ENCODE measurements around the gene FMN1.

DNA sequence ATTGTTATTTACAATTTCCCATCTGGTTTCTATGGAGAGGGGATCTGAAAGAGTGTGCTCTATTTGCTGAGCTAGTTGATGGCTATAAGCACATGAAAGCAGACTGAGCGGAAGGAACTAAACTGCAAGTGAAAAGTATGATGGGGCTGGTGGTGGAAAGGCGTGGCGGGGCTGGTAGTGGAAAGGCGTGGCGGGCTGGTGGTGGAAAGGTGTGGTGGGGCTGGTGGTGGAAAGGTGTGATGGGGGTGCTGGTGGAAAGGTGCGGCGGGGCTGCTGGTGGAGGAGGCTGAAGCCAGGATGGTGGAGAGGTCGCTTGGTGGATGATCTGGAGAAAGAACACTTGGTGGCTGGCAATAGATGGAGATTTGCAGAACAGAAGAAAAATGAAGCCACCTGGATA is 136.7 kb downstream of the FMN1 start:
- TF ChIP-seq, protein P1, sequence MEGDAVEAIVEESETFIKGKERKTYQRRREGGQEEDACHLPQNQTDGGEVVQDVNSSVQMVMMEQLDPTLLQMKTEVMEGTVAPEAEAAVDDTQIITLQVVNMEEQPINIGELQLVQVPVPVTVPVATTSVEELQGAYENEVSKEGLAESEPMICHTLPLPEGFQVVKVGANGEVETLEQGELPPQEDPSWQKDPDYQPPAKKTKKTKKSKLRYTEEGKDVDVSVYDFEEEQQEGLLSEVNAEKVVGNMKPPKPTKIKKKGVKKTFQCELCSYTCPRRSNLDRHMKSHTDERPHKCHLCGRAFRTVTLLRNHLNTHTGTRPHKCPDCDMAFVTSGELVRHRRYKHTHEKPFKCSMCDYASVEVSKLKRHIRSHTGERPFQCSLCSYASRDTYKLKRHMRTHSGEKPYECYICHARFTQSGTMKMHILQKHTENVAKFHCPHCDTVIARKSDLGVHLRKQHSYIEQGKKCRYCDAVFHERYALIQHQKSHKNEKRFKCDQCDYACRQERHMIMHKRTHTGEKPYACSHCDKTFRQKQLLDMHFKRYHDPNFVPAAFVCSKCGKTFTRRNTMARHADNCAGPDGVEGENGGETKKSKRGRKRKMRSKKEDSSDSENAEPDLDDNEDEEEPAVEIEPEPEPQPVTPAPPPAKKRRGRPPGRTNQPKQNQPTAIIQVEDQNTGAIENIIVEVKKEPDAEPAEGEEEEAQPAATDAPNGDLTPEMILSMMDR (IDR thresholded peaks at IDR 0.05 in 4 of 5, conservative IDR thresholded peaks at IDR 0.05 in 1 of 5) = no peak
- TF ChIP-seq POLR2A (IDR thresholded peaks at IDR 0.05) = no peak

Measured in gastrocnemius medialis (tissue), 4 donors.